ENCODE data around the gene C1orf226.

DNA sequence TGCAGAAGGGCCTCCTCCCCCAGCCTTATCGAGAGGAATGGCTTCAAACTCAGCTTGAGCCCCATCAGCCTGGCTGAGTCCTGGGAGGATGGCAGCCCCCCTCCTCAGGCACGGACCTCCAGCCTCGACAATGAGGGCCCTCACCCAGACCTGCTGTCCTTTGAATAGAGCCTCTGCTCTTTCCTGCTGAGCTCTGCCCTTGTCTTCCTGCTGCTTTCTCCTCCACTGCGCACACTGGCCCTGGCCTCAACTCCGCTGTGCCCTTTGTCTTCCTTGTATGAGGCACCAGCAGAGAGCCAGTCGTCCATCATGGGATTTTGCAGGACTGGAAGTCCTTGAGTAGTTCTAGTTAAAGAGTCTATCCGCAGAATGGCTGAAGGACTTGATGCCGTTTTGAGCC is 2.0 kb downstream of the C1orf226 start:
- TF ChIP-seq, protein P1, sequence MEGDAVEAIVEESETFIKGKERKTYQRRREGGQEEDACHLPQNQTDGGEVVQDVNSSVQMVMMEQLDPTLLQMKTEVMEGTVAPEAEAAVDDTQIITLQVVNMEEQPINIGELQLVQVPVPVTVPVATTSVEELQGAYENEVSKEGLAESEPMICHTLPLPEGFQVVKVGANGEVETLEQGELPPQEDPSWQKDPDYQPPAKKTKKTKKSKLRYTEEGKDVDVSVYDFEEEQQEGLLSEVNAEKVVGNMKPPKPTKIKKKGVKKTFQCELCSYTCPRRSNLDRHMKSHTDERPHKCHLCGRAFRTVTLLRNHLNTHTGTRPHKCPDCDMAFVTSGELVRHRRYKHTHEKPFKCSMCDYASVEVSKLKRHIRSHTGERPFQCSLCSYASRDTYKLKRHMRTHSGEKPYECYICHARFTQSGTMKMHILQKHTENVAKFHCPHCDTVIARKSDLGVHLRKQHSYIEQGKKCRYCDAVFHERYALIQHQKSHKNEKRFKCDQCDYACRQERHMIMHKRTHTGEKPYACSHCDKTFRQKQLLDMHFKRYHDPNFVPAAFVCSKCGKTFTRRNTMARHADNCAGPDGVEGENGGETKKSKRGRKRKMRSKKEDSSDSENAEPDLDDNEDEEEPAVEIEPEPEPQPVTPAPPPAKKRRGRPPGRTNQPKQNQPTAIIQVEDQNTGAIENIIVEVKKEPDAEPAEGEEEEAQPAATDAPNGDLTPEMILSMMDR (IDR thresholded peaks at IDR 0.05; ENCODE audit: insufficient read depth, low read length, poor library complexity, severe bottlenecking), result no peak
- no peak for TF ChIP-seq EZH2phosphoT487 (conservative IDR thresholded peaks at IDR 0.05; ENCODE audit: low read length)

All from SU-DHL-6 (cell line).